COLO668 (cell line): Measurements from ENCODE around the gene TARS3.

Experiments
- DNase-seq: peaks from one replicate; lab custom pipeline; 2025; ENCODE audit not compliant: unreplicated experiment; lab: John Stamatoyannopoulos, UW

The TARS3 gene

GRCh38 chr15:101702077-101702476, 22.2 kb downstream of the TARS3 start:
- DNase-seq = no peak

- no peak for DNase-seq
Measured at GRCh38 chr15:101698314-101698713, 26.0 kb downstream of the TARS3 start.

GRCh38 chr15:101697488-101697887, 26.8 kb downstream of the TARS3 start:
- no peak for DNase-seq

GRCh38 chr15:101696829-101697228, 27.4 kb downstream of the TARS3 start:
- DNase-seq = no peak

GRCh38 chr15:101694261-101694660, 30.0 kb downstream of the TARS3 start:
- no peak for DNase-seq

DNA sequence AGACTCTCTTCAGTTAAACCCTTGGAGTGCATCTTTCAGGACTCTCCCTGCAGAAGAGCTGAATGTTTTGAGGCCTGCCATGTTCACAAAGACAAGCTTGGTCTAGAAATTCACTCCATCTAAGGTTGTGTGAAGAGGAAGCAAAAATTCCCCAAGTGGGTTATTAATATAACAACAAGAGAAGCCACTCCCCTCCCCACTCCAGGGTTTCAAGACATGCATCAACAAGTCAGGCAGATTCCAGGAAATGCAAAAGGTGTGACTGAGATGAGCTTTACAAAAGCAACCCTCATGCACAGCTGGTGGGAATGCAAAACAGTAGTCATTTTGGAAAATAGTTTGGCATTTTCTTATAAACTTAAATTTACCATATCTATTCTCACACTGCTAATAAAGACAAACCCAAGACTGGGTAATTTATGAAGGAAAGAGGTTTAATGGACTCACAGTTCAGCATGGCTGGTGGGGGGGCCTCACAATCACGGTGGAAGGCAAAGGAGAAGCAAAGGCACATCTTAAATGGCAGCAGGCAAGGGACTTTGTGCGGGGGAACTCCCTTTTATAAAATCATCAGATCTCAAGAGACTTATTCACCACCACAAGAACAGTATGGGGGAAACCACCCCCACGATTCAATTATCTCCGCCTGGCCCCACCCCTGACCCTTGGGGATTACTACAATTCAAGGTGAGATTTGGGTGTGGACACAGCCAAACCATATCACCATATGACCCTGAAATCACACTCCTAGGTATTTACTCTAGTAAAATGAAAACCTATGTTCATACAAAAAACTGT, 31.3 kb downstream of the TARS3 start:
- no peak for DNase-seq

DNA sequence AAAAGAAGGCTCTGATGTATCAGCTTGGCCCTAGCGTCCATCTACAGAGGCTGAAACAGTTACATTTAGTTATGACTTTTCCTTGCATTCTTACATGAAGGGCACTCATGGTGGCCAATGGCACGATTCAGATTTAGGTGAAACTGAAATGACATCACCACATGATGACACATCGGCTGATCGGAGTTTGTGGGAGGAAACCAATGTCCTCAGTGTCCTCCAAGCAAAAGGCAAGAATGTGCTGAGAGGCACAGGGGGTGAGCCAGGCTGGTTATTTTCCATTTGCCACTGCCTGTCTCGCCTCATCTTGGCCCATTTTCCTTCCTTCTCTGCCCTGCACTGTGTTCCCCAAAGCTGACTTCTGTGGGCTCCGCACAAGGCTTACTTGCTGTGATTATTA, 34.4 kb downstream of the TARS3 start:
- no peak for DNase-seq

- DNase-seq = no peak
Measured at GRCh38 chr15:101686718-101687117, 37.6 kb downstream of the TARS3 start.

DNA sequence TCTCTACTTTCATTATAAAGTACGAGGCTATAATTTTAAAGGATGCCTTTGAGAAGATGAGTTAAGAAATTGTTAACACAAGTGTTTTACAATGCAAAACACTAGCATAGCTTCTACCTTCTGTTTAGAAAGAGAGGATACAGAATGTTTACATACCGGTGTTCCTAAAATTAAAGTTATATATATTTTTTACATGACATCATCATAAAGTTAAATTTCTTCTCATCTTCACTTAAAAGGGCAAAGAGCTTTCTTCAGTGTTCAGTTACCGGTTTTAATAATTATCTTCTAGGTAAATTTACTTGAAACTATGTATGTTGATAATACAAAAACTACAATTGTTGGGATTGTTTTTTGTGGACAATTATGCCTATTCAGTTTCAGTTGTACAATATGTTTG, 39.4 kb downstream of the TARS3 start:
- DNase-seq = no peak

- no peak for DNase-seq
Measured at GRCh38 chr15:101684384-101684783, 39.9 kb downstream of the TARS3 start.

GRCh38 chr15:101679806-101680205, 44.5 kb downstream of the TARS3 start:
- no peak for DNase-seq

DNA sequence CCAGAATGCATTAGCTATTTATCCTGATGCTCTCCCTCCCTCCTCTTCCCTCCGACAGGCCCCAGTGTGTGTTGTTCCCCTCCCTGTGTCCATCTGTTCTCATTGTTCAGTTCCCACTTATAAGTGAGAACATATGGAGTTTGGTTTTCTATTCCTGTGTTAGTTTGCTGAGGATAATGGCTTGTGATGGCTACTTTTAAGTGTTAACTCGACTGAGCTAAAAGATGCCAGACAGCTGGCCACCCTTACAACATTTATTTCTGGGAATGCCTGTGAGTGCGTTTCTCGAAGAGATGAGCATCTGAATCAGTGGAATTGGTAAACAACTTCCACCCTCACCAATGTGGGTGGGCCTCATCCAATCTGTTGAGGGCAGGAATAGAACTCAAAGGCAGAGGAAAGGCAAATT, 47.3 kb downstream of the TARS3 start:
- DNase-seq = no peak

DNA sequence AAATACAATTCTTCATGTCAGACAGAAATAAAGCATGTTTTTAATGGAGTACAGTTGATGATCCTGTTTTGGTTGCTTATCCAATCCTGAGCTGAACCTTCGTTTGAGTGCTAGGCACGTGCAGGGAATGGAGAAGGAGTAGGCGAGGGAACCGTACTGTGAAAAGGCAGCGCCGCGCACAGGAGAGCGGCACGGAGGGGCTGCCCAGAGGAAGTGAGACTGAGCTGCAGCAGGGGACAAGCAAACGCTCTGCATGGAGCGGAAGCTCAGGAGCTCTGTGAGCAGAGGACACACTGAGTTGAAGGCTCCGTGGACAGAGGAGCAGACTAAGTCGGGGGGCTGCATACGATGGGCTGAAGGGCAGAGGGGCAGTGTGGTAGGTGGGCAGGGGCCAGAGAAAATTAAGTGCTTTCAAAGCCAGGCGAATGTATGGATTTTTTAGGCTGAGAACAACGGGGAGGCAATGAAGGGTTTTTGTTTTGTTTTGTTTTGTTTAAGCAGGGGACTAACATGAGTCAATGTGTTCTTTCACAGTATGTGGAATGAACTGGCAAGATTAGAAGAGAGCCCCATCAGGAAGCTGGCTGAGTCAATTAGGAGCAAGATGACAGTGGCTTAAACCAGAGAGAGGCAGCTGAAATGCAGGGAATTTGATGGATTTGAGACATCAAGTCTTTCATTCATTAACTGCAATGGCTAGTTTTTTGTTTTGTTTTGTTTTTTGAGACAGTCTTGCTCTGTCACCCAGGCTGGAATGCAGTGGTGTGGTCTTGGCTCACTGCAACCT, 48.3 kb downstream of the TARS3 start:
- no peak for DNase-seq

- no peak for DNase-seq
Measured at GRCh38 chr15:101675015-101675414, 49.3 kb downstream of the TARS3 start.

DNA sequence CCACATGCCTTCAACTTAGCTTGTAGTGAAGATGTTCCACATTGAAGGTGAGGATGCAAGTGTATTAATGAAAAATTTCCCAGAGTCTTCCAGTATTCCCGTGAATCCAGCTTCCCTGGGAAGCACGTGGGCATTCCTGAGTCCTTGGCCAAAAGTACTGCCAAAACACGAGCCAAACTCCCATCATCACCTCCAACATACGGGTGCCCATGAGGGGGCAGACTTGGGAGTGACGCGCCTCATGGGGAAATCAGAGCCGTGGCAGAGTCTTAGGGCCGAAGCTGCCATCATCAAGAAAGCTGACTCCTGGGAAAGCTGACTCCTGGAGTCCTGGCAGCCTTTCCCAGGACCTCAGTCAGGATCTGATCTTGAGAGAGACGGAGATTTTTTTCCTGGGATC, 52.0 kb downstream of the TARS3 start:
- no peak for DNase-seq

DNA sequence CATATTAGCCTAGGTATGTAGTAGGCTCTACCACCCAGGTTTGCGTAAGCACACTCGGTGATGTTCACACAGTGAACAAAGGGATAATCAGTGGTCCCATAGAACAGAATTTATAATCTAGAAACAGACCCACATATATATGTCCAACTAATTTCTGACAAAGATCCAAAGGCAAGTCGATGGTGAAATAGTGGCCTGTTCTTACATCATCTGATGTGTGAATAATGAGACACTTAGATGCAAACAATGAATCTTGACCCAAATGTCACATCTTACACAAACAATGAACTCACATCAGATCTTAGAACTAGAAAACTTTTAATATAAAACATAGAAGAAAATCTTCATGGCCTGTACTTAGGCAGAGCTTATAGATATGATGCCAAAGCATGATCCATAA, 54.5 kb downstream of the TARS3 start:
- DNase-seq = no peak

DNA sequence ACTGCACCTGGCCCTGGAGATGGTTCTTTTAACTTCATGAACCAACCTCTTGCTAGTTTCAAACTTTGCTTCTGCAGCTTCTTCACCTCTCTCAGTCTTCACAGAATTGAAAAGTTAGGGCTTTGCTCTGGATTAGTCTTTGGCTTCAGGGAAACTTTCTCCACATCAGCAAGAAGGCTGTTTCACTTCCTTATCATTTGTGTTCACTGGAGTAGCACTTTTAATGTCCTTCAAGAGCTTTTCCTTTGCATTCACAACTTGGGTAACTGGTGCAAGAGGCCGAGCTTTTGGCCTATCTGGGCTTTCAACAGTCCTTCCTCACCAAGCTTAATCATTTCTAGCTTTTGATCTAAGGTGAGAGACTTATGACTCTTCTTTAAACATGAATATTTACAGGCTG, 56.4 kb downstream of the TARS3 start:
- no peak for DNase-seq

DNA sequence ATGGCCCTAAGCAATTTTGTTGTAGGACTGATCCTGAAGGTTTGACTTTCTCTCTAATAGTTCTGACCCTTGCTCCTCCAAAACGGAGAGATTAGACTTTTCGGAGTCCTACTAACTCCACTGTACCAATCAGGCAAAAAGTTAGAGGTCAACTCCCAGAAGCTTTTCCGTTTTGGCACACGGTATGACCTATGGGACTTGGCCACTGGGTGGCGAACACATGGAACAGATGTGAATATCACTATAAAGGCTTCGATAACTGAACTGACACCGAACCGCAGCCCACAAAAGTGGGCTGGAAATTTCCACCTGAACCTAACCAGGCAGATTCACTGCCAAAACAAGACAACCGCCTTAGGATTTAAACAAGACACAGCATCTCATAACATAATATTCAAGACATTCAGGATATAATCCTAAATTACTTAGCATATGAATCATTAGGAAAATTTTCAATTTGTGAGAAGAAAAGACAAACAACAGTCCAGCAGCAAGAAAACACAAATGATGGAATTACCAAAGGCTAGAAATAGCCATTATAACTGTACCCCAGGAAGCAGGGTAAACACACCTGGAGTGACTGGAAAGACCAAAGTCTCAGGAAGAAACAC, 59.9 kb downstream of the TARS3 start:
- no peak for DNase-seq

DNA sequence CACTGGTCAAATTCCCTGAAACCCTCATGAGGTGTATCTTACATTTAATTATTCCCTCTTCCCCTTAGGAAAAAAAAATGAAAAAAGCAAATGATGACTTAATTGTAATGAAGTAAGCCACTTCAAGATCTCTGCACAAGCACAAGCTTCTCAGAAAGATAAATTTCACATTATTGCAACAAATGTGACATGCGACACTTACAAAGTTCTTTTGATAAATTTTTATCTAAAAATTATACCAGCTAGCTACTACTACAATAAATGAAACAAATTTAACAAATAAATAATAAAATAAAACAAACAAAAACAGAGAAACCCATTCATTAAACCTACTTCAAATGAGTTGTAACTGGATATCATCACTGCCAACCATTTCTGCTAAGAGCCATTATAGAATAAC, 62.1 kb downstream of the TARS3 start:
- no peak for DNase-seq

GRCh38 chr15:101660005-101660404, 64.3 kb downstream of the TARS3 start:
- DNase-seq = no peak

GRCh38 chr15:101657968-101658784, 66.1 kb downstream of the TARS3 start:
- no peak for DNase-seq
